GM21390 (cell line): Measurements from ENCODE around the gene COG8.
"Not testable (repeated sequence)": the region's sequence is repeated elsewhere in the genome, so short reads cannot be mapped to it uniquely, and the experiment has no call there.

Source experiments
- ATAC-seq: cut with Tn5 transposase; IDR thresholded peaks from one replicate; pipeline ENCODE4 v1.9.1; 2021; ENCODE audit not compliant: unreplicated experiment

COG8 gene

GRCh38 chr16:69339289-69340094, at the start of gene COG8, which contains the start of gene NIP7:
TSS of gene COG8 (minus strand) at chr16:69339564. CDS start at chr16:69339552, 12 bp downstream.
TSS of gene NIP7 (plus strand) at chr16:69339772. CDS start at chr16:69339830, 58 bp downstream.
- ATAC-seq = peak; percentile 89

DNA sequence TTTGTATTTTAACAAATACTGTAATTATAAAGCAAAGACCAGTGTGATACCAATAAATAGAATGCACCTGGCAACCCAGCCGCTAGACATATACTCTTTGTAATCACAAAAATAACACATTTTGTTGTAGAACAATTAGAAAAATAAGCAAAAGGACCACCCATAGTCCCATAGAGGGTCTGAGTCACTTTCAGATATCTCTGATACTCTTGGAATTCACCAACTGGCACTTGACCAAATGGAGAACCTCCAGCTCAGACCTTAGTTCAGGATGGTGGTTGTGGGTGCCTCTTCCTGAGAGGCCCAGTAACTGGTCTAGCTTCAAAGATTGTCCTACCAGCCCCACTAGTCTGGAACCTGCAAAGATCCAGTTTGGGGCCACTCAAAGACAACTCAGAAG, 47.2 kb upstream of the COG8 start:
- no peak for ATAC-seq

DNA sequence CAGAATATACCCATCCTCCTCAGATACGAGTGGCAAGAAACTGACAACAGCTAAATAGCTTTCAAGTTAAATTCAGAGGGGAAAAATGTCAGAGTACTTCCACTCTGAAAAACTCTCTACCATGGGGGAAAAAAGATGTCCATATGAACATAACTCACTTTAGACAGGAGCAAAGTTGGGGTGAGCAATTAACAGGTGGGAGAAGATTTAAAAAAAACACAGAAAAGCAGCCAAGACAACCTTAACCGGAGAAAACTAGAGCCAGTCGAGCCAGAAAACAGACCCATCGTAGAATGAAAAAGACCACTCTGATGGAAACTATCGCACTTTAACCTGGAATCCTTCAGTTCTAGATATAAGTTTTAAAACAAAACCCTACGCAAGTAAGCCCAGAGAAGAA, 45.6 kb upstream of the COG8 start:
- ATAC-seq = no peak

- ATAC-seq = no peak
Measured at GRCh38 chr16:69382421-69382820, 43.1 kb upstream of the COG8 start.

DNA sequence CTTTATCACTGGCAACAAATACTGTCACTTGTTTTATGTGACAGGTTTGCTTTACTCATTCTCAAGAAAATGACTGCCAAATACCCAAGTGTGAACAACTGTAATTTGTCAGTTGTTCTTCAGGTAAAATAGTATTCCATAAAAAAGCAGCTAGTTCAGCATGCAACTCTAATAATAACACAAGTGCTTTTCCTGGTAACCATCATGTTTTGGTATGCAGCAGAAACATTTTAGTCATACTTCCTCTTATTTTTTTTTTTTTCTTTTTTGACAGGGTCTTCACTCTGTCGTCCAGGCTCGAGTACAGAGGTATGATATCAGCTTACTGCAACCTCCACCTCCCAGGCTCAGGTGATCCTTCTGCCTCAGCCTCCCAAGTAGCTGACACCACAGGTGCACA, 41.9 kb upstream of the COG8 start:
- no peak for ATAC-seq

GRCh38 chr16:69378760-69379159, 39.4 kb upstream of the COG8 start:
- ATAC-seq = no peak

GRCh38 chr16:69378036-69378435, 38.7 kb upstream of the COG8 start:
- ATAC-seq = no peak

GRCh38 chr16:69376393-69377059, 37.2 kb upstream of the COG8 start:
- no peak for ATAC-seq

DNA sequence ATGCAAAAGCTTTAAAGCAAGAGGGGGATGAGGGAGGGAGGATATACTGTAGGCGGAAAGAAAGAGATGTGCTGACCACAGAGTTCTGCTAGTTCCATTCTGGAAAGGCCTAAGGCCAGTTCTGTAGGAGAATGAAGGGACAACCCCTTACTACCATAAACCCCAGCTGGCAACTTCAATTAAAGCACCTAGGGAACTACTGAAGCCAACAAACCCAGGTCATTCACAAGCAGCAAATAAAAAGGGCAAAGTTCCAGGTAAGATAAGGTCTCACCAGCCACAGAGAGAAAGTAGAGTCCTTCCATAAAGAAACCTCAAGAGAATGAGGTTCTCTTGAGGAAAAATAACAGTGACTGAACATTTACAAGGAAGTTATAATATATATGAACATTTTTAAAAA, 33.7 kb upstream of the COG8 start:
- no peak for ATAC-seq

DNA sequence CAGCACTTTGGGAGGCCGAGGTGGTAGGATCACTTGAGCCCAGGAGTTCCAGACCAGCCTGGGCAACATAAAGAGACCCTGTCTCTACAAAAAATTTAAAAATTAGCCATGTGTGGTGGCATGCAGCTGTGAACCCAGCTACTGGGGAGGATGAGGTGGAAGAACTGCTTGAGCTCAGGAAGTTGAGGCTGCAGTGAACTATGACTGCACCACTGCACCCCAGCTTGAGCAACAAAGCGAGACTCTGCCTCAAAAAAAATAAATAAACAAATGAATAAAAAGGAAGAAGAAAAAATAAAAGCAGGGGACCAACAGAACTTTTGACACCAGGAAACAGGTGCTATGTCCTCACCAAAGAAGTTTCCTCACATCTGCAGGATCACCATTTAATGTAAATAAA, 32.2 kb upstream of the COG8 start:
- no peak for ATAC-seq

DNA sequence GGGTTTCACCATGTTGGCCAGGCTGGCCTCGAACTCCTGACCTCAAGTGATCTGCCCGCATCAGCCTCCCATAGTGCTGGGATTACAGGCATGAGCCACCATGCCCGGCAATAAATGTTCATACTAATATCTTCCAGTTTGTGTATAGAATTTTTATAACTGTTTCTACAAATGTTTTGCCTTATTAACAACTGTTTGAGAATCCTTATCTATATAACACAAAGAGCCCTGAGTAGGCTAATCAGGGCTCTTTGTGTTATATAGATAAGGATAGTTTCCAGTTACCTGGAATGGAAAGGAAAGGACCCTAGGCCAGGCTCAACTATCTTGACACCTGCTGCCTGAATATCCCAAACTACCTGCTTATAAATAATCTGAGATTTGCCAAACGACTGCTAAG, 29.5 kb upstream of the COG8 start:
- no peak for ATAC-seq

GRCh38 chr16:69367980-69368379, 28.6 kb upstream of the COG8 start:
- no peak for ATAC-seq

- no peak for ATAC-seq
Measured at GRCh38 chr16:69366431-69366830, 27.1 kb upstream of the COG8 start.

GRCh38 chr16:69365901-69366300, 26.5 kb upstream of the COG8 start:
- no peak for ATAC-seq

DNA sequence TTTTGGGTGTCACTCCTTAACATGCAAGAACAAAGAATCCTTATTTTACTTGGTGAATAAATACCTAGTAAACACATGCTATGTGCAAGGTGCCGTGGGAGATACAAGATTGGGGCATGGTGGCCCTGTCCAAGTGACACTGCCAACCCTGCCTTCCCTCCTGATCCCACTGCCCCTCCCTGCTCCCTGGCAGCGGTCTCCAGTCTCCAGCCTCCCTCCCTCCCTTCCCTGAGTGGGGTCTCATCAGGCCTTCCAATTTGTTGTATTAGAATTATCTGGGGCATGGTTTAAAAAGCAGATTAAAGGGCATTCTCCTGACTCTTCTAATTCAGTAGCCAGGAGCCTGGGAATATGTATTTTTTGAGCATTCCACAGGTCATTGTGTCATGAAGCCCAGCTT, 24.7 kb upstream of the COG8 start:
- no peak for ATAC-seq

GRCh38 chr16:69363281-69363717, 23.9 kb upstream of the COG8 start:
- ATAC-seq = no peak

- ATAC-seq = not testable (repeated sequence)
Measured at GRCh38 chr16:69360070-69360469, 20.7 kb upstream of the COG8 start.

DNA sequence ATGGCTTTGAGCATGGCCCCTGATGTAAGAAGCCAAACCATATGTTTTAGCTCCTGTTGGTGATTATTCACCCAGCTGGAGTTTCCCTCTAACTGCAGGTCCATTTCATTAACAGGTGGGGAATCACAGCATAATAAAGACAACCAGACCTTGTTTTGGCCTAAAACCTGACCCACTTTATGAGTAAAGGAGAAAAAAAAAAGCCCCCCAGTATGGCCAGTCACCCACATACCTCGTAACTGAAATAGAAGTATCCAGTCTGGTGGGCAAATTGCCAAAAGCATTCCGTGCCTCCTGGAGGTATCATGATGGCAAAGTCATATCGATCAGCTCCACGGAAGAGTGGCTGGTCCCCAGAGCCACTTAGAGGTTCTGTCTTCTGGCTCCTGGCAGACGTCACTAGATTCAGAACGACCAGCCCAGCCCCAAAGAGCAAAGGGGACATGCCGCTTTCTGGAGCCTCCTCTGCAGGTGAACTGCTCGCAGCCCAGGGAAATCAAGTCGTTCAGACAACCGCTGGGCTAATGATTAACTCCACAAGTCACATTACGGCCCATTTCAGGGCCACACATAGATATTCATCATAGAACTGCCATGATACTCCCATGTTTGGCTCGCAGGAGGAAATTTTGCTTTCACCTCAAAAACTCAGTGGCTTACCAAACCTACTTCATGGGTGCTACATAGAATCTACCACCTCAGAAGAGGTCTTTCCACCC, 12.1 kb upstream of the COG8 start, which contains the start of gene TMED6:
TSS of gene TMED6 (minus strand) at position 478 of the 719 bp plus-strand sequence. CDS start at position 445, 33 bp downstream.
- ATAC-seq = no peak

GRCh38 chr16:69350536-69351133, 11.3 kb upstream of the COG8 start:
- no peak for ATAC-seq

DNA sequence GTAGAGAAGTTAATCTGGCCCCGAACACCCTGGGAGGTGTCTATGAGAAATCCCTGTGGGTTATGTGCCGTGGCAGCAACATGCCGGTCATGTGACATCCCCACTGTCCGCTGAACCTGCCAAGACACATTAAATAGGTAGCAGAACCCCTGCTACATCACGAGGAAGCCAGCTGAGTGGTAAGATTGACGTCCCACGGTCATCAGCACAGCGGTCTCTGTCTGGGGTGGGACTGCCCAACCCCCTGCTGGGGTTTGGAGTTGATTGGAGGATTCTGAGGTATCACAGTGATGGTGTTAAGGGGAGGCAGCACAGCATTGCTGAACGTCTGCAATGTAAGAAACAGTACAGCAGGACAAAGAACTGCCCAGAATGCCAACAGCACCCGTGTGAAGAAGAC, 10.2 kb upstream of the COG8 start:
- ATAC-seq = no peak

GRCh38 chr16:69348222-69348621, 8.9 kb upstream of the COG8 start:
- ATAC-seq = no peak
